GM12801 (cell line): ENCODE measurements around the gene MRPL53.

Experiments used
- CTCF ChIP-seq: IDR thresholded peaks from one replicate; pipeline ENCODE4 v1.5.1; 2011; ENCODE audit warnings: control low read depth; ENCODE audit not compliant: insufficient read length; ENCODE audit errors: extremely low read depth

The MRPL53 gene

DNA sequence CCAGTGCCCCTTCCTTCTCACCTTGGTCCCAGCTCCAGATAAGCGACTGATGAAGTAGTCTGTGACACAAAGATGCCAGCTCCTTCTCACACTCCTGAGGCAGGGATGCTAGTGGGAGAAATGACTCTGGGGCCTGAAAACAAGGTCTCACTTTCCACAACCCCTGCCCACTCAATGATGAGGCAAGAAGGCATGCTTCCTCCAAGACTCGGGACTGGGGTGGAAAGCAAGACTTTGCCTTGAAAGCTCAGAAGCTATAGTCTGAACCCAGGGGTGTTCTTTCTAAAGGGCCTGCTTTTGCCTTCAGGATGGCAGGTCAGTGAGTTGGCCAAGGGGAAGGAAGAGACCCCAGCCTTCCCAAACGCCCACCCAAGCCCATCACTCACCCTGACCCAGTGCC is 9.0 kb upstream of the MRPL53 start:
- TF ChIP-seq CTCF: no peak

GRCh38 chr2:74474899-74475298 is 2.4 kb upstream of the MRPL53 start:
- no peak for TF ChIP-seq CTCF

DNA sequence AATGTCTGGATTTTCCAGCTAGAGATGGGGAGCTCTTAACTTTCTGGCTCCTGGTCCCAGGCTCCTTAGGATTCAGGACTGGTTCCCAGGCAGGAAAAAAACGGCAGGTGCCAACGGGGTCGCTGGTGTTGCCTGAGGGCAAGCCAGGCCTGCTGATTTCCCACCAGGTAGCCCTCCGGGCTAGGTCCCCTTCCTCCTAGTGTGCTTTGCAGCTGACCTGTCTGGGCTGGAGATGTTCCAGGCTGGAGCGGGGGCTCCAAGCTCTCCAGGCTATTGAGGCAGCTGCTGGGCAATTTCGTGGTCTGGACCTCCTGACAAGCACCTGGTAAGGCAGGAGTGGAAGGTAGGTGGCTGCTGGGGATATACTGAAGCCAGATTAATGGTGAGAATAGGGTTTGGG is 2.0 kb upstream of the MRPL53 start:
- no peak for TF ChIP-seq CTCF

DNA sequence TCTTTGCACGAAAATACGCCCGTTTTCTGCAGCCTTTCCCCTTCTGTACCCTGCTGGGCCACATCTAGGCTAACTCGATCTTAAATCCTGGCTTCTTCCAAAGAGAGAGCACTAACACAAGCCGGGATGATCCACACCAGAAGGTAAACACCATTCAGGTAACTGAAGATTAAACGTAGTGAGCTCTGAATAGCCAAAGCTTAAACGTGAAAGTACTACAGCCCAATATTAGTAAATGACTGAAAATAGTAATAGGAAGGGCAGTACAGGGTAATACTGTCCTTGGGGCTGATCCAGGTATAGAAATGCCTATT is 422 bp upstream of the MRPL53 start:
- no peak for TF ChIP-seq CTCF

DNA sequence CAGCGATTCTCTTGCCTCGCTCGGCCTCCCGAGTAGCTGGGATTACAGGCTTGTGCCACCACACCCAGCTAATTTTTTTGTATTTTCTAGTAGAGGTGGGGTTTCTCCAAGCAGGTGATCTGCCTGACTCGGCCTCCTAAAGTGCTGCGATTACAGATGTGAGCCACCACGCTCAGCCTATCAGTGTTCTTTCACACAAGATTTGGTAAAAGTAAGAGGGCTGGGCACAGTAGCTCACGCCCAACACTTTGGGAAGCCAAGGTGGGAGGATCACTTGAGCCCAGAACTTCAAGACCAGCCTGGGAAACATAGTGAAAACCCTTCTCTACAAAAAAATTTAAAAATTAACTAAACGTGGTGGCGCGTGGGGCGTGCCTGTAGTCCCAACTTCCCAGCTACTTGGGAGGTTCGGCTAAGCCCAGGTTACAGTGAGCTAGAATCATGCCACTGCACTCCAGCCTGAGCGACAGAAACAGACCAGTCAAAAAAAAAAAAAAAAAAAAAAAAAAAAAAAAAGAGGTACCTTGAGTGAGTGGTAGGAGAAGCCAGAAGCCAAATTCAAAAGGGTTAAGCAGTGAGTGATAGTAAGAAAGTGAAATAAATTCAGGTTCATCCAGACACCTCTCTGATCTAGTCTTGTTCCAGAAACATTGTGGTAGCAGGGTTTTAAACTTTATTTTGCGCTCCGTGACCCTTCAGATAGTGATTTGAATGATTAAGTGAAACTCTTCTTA is 981 bp downstream of the MRPL53 start:
- no peak for TF ChIP-seq CTCF

GRCh38 chr2:74464406-74464805 is 8.1 kb downstream of the MRPL53 start:
- no peak for TF ChIP-seq CTCF

DNA sequence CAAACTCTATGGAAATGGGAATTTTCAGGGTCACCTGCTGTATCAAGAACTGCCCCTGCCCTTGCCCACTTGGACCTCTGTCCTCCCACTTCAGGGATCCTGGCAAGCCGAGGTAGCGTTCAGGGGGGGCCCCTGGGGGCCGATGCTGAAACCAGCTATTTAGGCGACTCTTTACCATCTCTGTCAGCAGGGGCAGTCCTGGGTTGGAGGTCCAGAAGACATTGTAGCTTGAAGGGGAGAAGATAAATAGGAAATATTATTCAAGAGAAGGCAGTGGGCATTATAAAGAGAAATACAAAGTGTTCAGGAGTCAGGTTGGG is 9.7 kb downstream of the MRPL53 start:
- TF ChIP-seq CTCF: no peak
